ENCODE measurements around the gene UBE3B.

- TF ChIP-seq CTCF (IDR thresholded peaks at IDR 0.05) (no peak), POLR2AphosphoS5 (IDR thresholded peaks at IDR 0.05; ENCODE audit: insufficient read depth in 1 of 2, low read depth in 1 of 2) (no peak)
Observed at GRCh38 chr12:109553483-109553882, 76.0 kb downstream of the UBE3B start.
